Mesenchymal stem cell (in vitro differentiated cells and primary cell): Measurements from ENCODE around the gene GET4.

Source experiments
- DNase-seq: peaks from one replicate; pipeline ENCODE4 v3.0.0-alpha.2; 2013
- H2AFZ ChIP-seq: one replicate; pipeline ENCODE4 v1.6.1; 2013; ENCODE audit warnings: low read depth, mild to moderate bottlenecking, control low read depth, inconsistent platforms, low read length, moderate library complexity
- H2AK5ac ChIP-seq: 2 replicates; pipeline ENCODE4 v1.6.1; 2013; ENCODE audit warnings: low read length, moderate library complexity, mild to moderate bottlenecking, inconsistent platforms; ENCODE audit not compliant: severe bottlenecking
- H2BK120ac ChIP-seq: one replicate; pipeline ENCODE4 v1.6.1; 2013; ENCODE audit warnings: low read depth, mild to moderate bottlenecking, inconsistent platforms, low read length, moderate library complexity
- H2BK12ac ChIP-seq, 2 experiments: one replicate each; pipeline ENCODE4 v1.6.1; 2013; ENCODE audit warnings: inconsistent platforms in 2 of 2, low read length in 2 of 2, mild to moderate bottlenecking in 2 of 2, moderate library complexity in 2 of 2, control low read depth in 1 of 2
- H2BK15ac ChIP-seq: one replicate; pipeline ENCODE4 v1.6.1; 2013; ENCODE audit warnings: mild to moderate bottlenecking, low read depth, inconsistent platforms; ENCODE audit not compliant: poor library complexity, severe bottlenecking
- H2BK5ac ChIP-seq: 2 replicates; pipeline ENCODE4 v1.6.1; 2013; ENCODE audit warnings: low read depth, mild to moderate bottlenecking, low read length, control low read depth, inconsistent platforms; ENCODE audit not compliant: poor library complexity, severe bottlenecking
- H3K14ac ChIP-seq, 2 experiments: one replicate each; pipeline ENCODE4 v1.6.1; 2013; ENCODE audit warnings: inconsistent platforms in 2 of 2, low read length in 2 of 2, control low read depth in 1 of 2, mild to moderate bottlenecking in 1 of 2, moderate library complexity in 1 of 2
- H3K18ac ChIP-seq, 2 experiments: one replicate each; pipeline ENCODE4 v1.6.1; 2013; ENCODE audit warnings: inconsistent platforms in 2 of 2, low read length in 2 of 2, control low read depth in 1 of 2, low read depth in 1 of 2, mild to moderate bottlenecking in 1 of 2
- H3K23ac ChIP-seq, 2 experiments: one replicate each; pipeline ENCODE4 v1.6.1; 2013; ENCODE audit warnings: inconsistent platforms in 2 of 2, low read length in 2 of 2, mild to moderate bottlenecking in 2 of 2, moderate library complexity in 2 of 2, control low read depth in 1 of 2
- H3K27ac ChIP-seq: 2 replicates; pipeline ENCODE4 v1.5.1; 2013; ENCODE audit warnings: mild to moderate bottlenecking, moderate library complexity, low read length, control low read depth, inconsistent platforms; ENCODE audit not compliant: poor library complexity, severe bottlenecking
- H3K27me3 ChIP-seq, 2 experiments: 2 replicates each; pipeline versions ENCODE4 v1.6.1 to v1.7.0; 2013; ENCODE audit warnings: low read length in 2 of 2, mild to moderate bottlenecking in 2 of 2, moderate library complexity in 2 of 2, control low read depth in 1 of 2, inconsistent platforms in 1 of 2; ENCODE audit not compliant: control insufficient read depth in 1 of 2, insufficient read depth in 1 of 2
- H3K36me3 ChIP-seq, 2 experiments: 2 replicates each; pipeline versions ENCODE4 v1.6.1 to v1.7.0; 2013; ENCODE audit warnings: low read length in 2 of 2, control low read depth in 1 of 2, inconsistent platforms in 1 of 2, low read depth in 1 of 2, mild to moderate bottlenecking in 1 of 2; ENCODE audit not compliant: insufficient read depth in 2 of 2, control insufficient read depth in 1 of 2
- H3K4ac ChIP-seq, 2 experiments: one replicate each; pipeline ENCODE4 v1.6.1; 2013; ENCODE audit warnings: inconsistent platforms in 2 of 2, low read length in 2 of 2, mild to moderate bottlenecking in 2 of 2, moderate library complexity in 2 of 2, control low read depth in 1 of 2, low read depth in 1 of 2
- H3K4me1 ChIP-seq: 2 replicates; pipeline ENCODE4 v1.6.1; 2013; ENCODE audit warnings: low read depth, low read length, control low read depth; ENCODE audit not compliant: control insufficient read depth, insufficient read depth
- H3K4me2 ChIP-seq: 2 replicates; pipeline ENCODE4 v1.6.1; 2013; ENCODE audit warnings: low read length, mild to moderate bottlenecking, inconsistent platforms; ENCODE audit not compliant: poor library complexity, severe bottlenecking
- H3K4me3 ChIP-seq, 2 experiments: 2 replicates each; pipeline versions ENCODE4 v1.5.1 to v1.7.0; 2013; ENCODE audit warnings: low read length in 2 of 2, mild to moderate bottlenecking in 2 of 2, control low read depth in 1 of 2, low read depth in 1 of 2; ENCODE audit not compliant: insufficient read depth in 1 of 2
- H3K79me1 ChIP-seq: replicated peaks from 2 replicates; pipeline ENCODE4 v1.6.1; 2013; ENCODE audit warnings: mild to moderate bottlenecking, control low read depth, low read length, inconsistent platforms; ENCODE audit not compliant: poor library complexity, severe bottlenecking
- H3K9ac ChIP-seq: 2 replicates; pipeline ENCODE4 v1.7.0; 2013; ENCODE audit warnings: mild to moderate bottlenecking, low read length, moderate library complexity
- H3K9me3 ChIP-seq: 2 replicates; pipeline ENCODE4 v1.7.0; 2013; ENCODE audit warnings: mild to moderate bottlenecking, low read length; ENCODE audit not compliant: control insufficient read depth
- H4K8ac ChIP-seq: one replicate; pipeline ENCODE4 v1.6.1; 2013; ENCODE audit warnings: inconsistent platforms, mild to moderate bottlenecking, low read length, moderate library complexity
- H4K91ac ChIP-seq: one replicate; pipeline ENCODE4 v1.6.1; 2013; ENCODE audit warnings: mild to moderate bottlenecking, low read length, inconsistent platforms
- WGBS: methylation state at CpG from one replicate; pipeline ENCODE4 v1.1.7; 2013; ENCODE audit warnings: mixed read lengths; 5-methylcytosine and 5-hydroxymethylcytosine counted together

GET4 gene

DNA sequence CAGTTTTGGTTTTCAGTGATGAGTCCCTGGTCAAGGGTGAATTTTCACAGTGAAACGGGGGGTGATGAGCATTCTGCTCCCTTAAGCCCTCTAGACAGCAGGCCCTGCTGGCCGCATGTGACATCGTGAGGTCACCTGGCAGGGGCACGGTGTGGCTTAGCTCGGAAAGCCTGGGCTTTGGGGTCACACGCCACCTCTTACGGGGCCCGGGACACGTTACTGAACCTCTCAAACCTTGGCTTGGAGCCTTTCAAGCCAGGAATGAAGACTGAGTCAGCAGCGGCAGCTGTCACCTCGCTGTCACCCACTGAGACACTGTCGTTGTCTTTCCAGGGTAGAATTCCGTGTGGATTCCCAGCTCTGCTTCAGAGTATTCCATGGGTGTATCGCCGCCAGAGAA lies 4.1 kb downstream of the GET4 start:
- Histone ChIP-seq H3K4ac (no peak overlapping the region), H3K36me3 (peaks cover 2 to 26% of the 10 kb centered on the region in 2 experiments), H3K23ac (no peak overlapping the region), H3K18ac (no peak overlapping the region), H2BK120ac (no peak overlapping the region), H3K9me3 (no peaks in the 10 kb centered on the region), H3K14ac (no peak overlapping the region), H4K91ac (no peak overlapping the region), H4K8ac (no peak overlapping the region), H2AK5ac (no peak overlapping the region), H3K79me1 (peaks cover 14% of the 10 kb centered on the region), H3K27ac (no peak overlapping the region), H3K27me3 (no peaks in the 10 kb centered on the region), H2AFZ (no peak overlapping the region), H3K4me1 (peaks cover 31% of the 10 kb centered on the region), H3K4me2 (no peak overlapping the region), H2BK15ac (no peak overlapping the region), H3K4me3 (no peak overlapping the region), H3K9ac (no peak overlapping the region), H2BK12ac (peak overlapping the region in 1 of 2 experiments; percentile 25), H2BK5ac (no peak overlapping the region)
- 90% methylated on average over 15 of the region's 15 CpGs for WGBS
- DNase-seq = no peak

- peaks cover 18% of the 10 kb centered on the region for H3K79me1 ChIP-seq
- H3K18ac ChIP-seq = no peak overlapping the region
- no peak overlapping the region for H2AK5ac ChIP-seq
- WGBS = 98% methylated on average over 17 of the region's 20 CpGs
- DNase-seq = no peak
- H3K9ac ChIP-seq = no peak overlapping the region
- H3K4me1 ChIP-seq = peaks cover 28% of the 10 kb centered on the region
- no peak overlapping the region for H3K27ac ChIP-seq
- no peak overlapping the region for H3K4me2 ChIP-seq
- H4K91ac ChIP-seq = no peak overlapping the region
- H2BK5ac ChIP-seq = no peak overlapping the region
- no peak overlapping the region for H3K4me3 ChIP-seq
- H3K14ac ChIP-seq = no peak overlapping the region
- H3K23ac ChIP-seq = no peak overlapping the region
- H2BK12ac ChIP-seq = no peak overlapping the region
- no peak overlapping the region for H2BK15ac ChIP-seq
- H4K8ac ChIP-seq = no peak overlapping the region
- no peak overlapping the region for H3K4ac ChIP-seq
- no peak overlapping the region for H2BK120ac ChIP-seq
- no peak overlapping the region for H2AFZ ChIP-seq
- peaks cover 3 to 34% of the 10 kb centered on the region in 2 experiments for H3K36me3 ChIP-seq
- H3K27me3 ChIP-seq = no peaks in the 10 kb centered on the region
- no peaks in the 10 kb centered on the region for H3K9me3 ChIP-seq
These were observed 5.3 kb downstream of the GET4 start for GRCh38 chr7:881441-882234.

DNA sequence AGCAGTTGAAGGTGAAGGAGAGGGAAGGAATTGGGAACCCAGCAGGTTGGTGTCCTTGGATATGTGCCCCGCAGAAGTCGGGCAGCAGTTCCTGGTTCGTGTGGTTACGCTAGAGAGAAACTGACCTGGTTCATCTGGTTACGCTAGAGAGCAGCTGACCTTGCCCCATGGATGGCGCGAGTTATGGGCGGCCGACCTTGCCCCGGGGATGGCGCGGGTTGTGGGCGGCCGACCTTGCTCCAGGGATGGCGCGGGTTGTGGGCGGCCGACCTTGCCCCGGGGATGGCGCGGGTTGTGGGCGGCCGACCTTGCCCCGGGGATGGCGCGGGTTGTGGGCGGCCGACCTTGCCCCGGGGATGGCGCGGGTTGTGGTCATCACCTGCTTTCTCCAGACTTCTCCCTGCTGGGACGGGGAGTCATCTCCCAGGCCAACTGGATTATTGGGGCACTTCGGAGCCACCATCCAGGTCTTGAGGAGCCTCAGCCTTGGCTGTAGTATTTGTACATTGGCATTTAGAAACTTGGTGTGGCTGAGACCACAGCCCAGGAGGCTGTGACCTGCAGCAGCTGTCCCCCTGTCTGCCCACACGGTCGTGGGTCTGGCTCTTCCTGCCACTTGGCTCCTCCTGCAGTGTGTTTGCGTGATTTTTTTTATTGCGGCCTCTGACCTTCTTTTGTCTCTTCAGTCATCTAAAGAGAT lies 6.1 kb downstream of the GET4 start:
- Histone ChIP-seq H3K36me3 (peaks cover 11 to 43% of the 10 kb centered on the region in 2 experiments), H3K4me1 (peaks cover 31% of the 10 kb centered on the region), H2AFZ (no peak overlapping the region), H2BK5ac (no peak overlapping the region), H2BK15ac (no peak overlapping the region), H3K79me1 (peaks cover 26% of the 10 kb centered on the region), H3K23ac (no peak overlapping the region), H2BK12ac (no peak overlapping the region), H4K91ac (no peak overlapping the region), H3K9me3 (no peaks in the 10 kb centered on the region), H3K14ac (no peak overlapping the region), H3K9ac (no peak overlapping the region), H4K8ac (no peak overlapping the region), H3K18ac (no peak overlapping the region), H3K4me3 (no peak overlapping the region), H3K27me3 (no peaks in the 10 kb centered on the region), H3K4ac (no peak overlapping the region), H2BK120ac (no peak overlapping the region), H2AK5ac (no peak overlapping the region), H3K27ac (no peak overlapping the region), H3K4me2 (no peak overlapping the region)
- 93% methylated on average over 37 of the region's 37 CpGs for WGBS
- DNase-seq = no peak
